ENCODE data around the gene STAB2. TPM values are rescaled to one million over a fixed set of nuclear protein-coding genes. Genes with fewer than 3 reads are reported as not detected.

STAB2 gene
- total RNA-seq, 1 experiment from 2014 or later = not detected

DNA sequence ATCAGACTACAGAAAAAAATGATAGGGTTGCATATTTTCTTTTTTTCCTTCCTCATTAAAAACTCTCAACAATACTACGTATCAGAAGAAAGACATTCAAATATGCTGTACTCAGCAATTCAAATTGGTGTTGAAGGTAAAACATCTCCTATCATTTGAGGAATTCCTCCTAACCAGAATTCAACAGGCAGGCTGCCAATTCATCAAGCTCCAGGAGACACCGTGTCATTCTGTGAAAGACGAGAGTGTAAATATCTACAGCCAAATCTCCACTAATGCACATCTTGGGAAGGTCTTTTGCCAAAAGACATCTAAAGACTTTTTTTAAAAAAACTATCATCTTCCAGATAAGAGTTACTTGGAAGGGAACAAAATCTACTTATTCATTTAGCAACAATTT lies 227.4 kb downstream of the STAB2 start:
- TF ChIP-seq EZH2phosphoT487 (IDR thresholded peaks at IDR 0.05; ENCODE audit: borderline replicate concordance) (no peak), JUND (IDR thresholded peaks at IDR 0.05) (no peak), ZFX (IDR thresholded peaks at IDR 0.05) (no peak), EGR1 (IDR thresholded peaks at IDR 0.05; ENCODE audit: low read depth) (no peak), FOSL1 (IDR thresholded peaks at IDR 0.05; ENCODE audit: low read depth) (no peak), TCF7L2 (IDR thresholded peaks at IDR 0.05; ENCODE audit: borderline replicate concordance, extremely low read depth, insufficient read depth, insufficient read length) (no peak), POLR2A (IDR thresholded peaks at IDR 0.05; ENCODE audit: borderline replicate concordance, extremely low read depth, insufficient read depth, insufficient read length) (no peak), SP1 (IDR thresholded peaks at IDR 0.05; ENCODE audit: low read depth) (no peak), CEBPB (IDR thresholded peaks at IDR 0.05; ENCODE audit: low read depth) (no peak)
- TF ChIP-seq, protein P1, sequence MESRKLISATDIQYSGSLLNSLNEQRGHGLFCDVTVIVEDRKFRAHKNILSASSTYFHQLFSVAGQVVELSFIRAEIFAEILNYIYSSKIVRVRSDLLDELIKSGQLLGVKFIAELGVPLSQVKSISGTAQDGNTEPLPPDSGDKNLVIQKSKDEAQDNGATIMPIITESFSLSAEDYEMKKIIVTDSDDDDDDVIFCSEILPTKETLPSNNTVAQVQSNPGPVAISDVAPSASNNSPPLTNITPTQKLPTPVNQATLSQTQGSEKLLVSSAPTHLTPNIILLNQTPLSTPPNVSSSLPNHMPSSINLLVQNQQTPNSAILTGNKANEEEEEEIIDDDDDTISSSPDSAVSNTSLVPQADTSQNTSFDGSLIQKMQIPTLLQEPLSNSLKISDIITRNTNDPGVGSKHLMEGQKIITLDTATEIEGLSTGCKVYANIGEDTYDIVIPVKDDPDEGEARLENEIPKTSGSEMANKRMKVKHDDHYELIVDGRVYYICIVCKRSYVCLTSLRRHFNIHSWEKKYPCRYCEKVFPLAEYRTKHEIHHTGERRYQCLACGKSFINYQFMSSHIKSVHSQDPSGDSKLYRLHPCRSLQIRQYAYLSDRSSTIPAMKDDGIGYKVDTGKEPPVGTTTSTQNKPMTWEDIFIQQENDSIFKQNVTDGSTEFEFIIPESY (IDR thresholded peaks at IDR 0.05; ENCODE audit: extremely low read depth, insufficient replicate concordance, low read length) = no peak
- TF ChIP-seq, protein P2, sequence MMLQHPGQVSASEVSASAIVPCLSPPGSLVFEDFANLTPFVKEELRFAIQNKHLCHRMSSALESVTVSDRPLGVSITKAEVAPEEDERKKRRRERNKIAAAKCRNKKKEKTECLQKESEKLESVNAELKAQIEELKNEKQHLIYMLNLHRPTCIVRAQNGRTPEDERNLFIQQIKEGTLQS (IDR thresholded peaks at IDR 0.05) = no peak
- no peaks in the 10 kb centered on the region for H3K27me3 ChIP-seq (ENCODE audit: insufficient read depth, low read length)
- H3K36me3 ChIP-seq (ENCODE audit: control insufficient read depth in 1 of 2, insufficient read depth in 2 of 2, low read length in 2 of 2) = peaks cover 0 to 8% of the 10 kb centered on the region in 2 experiments; a peak in 2 of 4 replicates
- H3K4me3 ChIP-seq (replicated peaks in 1 of 2; ENCODE audit: low read depth in 1 of 2, low read length in 2 of 2) = no peak overlapping the region
- H3K27ac ChIP-seq (ENCODE audit: low read depth, low read length) = no peak overlapping the region
- intact Hi-C loops (cut with micrococcal nuclease) = no loop called here
- peaks cover 35% of the 10 kb centered on the region for H3K79me2 ChIP-seq (ENCODE audit: insufficient read depth, low read length)
- H3K9me2 ChIP-seq (ENCODE audit: insufficient read depth) = no peaks in the 10 kb centered on the region
- no peaks in the 10 kb centered on the region for H3K9me3 ChIP-seq (ENCODE audit: control insufficient read depth in 1 of 2, insufficient read depth in 1 of 2, low read depth in 1 of 2, low read length in 2 of 2)
- CTCF ChIA-PET = no interaction called here
- DNase-seq (ENCODE audit: low read depth, low spot score) (no peak), ATAC-seq (no peak)
- POLR2A ChIA-PET = no interaction called here
- H3K4me2 ChIP-seq (ENCODE audit: low read length) = no peak overlapping the region
- no peak overlapping the region for H2AFZ ChIP-seq (ENCODE audit: low read depth, low read length, poor library complexity, severe bottlenecking)
- H3K9ac ChIP-seq (ENCODE audit: low read length) = no peak overlapping the region
- H3K4me1 ChIP-seq (ENCODE audit: control insufficient read depth in 1 of 2, insufficient read depth in 2 of 2, low read length in 2 of 2) = peaks cover 0 to 6% of the 10 kb centered on the region in 2 experiments; a peak in 1 of 4 replicates
- H4K20me1 ChIP-seq (ENCODE audit: insufficient read depth) = no peaks in the 10 kb centered on the region
- no TSS peak for BruUV-seq (replicated peaks)
- RAD21 ChIA-PET (ENCODE audit: low non-redundant PET in 1 of 2, low total read pairs in 2 of 2, uncharacterized antibody in 2 of 2, unreplicated experiment in 2 of 2) = no interaction called here

Other genes with a start within 250 kb of the STAB2 start
- not detected for gene C12orf42, start 91.3 kb upstream of the STAB2 start, total RNA-seq (2021; ENCODE audit: unreplicated experiment)